Common myeloid progenitor, CD34-positive (primary cell): ENCODE results near the gene SLC35E1.
A peak's percentile ranks its signal among the peaks of the same experiment; 100 is the strongest.
"Not testable (repeated sequence)": the region's sequence is repeated elsewhere in the genome, so short reads cannot be mapped to it uniquely, and the experiment has no call there.

Experiments
- CTCF ChIA-PET: fragments of 350-600 bp; sonication (Branson Sonifier 250); formaldehyde crosslinking; loops from one replicate; lab custom pipeline; 2021; ENCODE audit warnings: antibody characterized with exemption; lab: Charles Lee
- POLR2A ChIA-PET: fragments of 350-600 bp; sonication (Branson Sonifier 250); formaldehyde crosslinking; loops from one replicate; lab custom pipeline; 2021; ENCODE audit warnings: antibody characterized with exemption; lab: Charles Lee
- DNase-seq, 3 donors: peaks; one replicate each; pipeline versions ENCODE4 v3.0.0 to v3.0.0-alpha.2; 2013
- H3K27ac ChIP-seq, 2 experiments: 1 replicate in 1 of 2; 2 replicates in 1 of 2; pipeline ENCODE4 v1.7.0; 2013; ENCODE audit warnings: inconsistent platforms in 2 of 2, low read length in 2 of 2, mild to moderate bottlenecking in 2 of 2, low read depth in 1 of 2, moderate library complexity in 1 of 2; ENCODE audit not compliant: severe bottlenecking in 2 of 2, insufficient read depth in 1 of 2, poor library complexity in 1 of 2
- H3K27me3 ChIP-seq, 5 experiments: replicated peaks in 2 of 5; 1 replicate in 3 of 5; 2 replicates in 2 of 5; pipeline versions ENCODE4 v1.6.1 to v1.7.0; 2013; ENCODE audit warnings: low read length in 4 of 5, mild to moderate bottlenecking in 2 of 5, moderate library complexity in 2 of 5, inconsistent platforms in 1 of 5; ENCODE audit not compliant: insufficient read depth in 5 of 5, control insufficient read depth in 4 of 5
- H3K36me3 ChIP-seq, 4 experiments: 1 replicate in 2 of 4; 2 replicates in 2 of 4; pipeline versions ENCODE4 v1.6.1 to v1.7.0; 2013; ENCODE audit warnings: low read length in 3 of 4, control low read depth in 1 of 4, mild to moderate bottlenecking in 1 of 4; ENCODE audit not compliant: control insufficient read depth in 4 of 4, insufficient read depth in 4 of 4
- H3K4me1 ChIP-seq, 4 experiments: 1 replicate in 3 of 4; 2 replicates in 1 of 4; pipeline versions ENCODE4 v1.6.1 to v1.7.1; 2013; ENCODE audit warnings: low read length in 3 of 4, mild to moderate bottlenecking in 3 of 4, control low read depth in 1 of 4, inconsistent platforms in 1 of 4, moderate library complexity in 1 of 4; ENCODE audit not compliant: control insufficient read depth in 4 of 4, insufficient read depth in 4 of 4; ENCODE audit errors: control extremely low read depth in 1 of 4
- H3K4me3 ChIP-seq, 7 experiments: 1 replicate in 4 of 7; 2 replicates in 3 of 7; pipeline versions ENCODE4 v1.5.1 to v1.7.0; 2013; ENCODE audit warnings: mild to moderate bottlenecking in 7 of 7, low read length in 6 of 7, moderate library complexity in 6 of 7, inconsistent platforms in 2 of 7, low read depth in 2 of 7, control low read depth in 1 of 7; ENCODE audit not compliant: insufficient read depth in 4 of 7, control insufficient read depth in 1 of 7; ENCODE audit errors: extremely low read depth in 1 of 7
- H3K9me3 ChIP-seq, 5 experiments: 1 replicate in 4 of 5; 2 replicates in 1 of 5; pipeline versions ENCODE4 v1.6.1 to v1.7.1; 2013; ENCODE audit warnings: low read length in 4 of 5, mild to moderate bottlenecking in 2 of 5, inconsistent platforms in 1 of 5, low read depth in 1 of 5, moderate library complexity in 1 of 5; ENCODE audit not compliant: control insufficient read depth in 4 of 5, insufficient read depth in 2 of 5; ENCODE audit errors: control extremely low read depth in 1 of 5
- WGBS: methylation state at CpG from one replicate; pipeline ENCODE4 v1.1.5; 2013; ENCODE audit not compliant: insufficient coverage; 5-methylcytosine and 5-hydroxymethylcytosine counted together

The SLC35E1 gene

DNA sequence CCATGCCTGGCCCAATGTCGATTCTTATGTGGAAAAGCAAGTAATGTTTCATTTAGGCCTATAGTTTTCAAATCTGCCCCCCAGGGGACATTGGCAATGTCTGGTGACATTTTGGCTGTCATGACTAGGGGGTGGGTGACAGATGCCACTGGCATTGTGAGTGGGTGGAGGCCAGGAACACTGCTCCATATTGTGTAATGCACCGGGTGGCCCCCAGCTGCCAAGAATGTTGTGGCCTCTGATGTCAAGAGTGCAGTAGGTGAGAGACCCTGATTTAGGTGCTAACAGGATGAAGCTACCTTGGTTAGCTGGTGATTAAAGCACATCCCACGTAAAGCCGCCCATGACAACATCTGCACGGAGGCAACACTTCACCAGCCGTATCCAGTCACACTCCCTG lies 65.3 kb downstream of the SLC35E1 start:
- 92% methylated on average over 4 of the region's 6 CpGs for WGBS
- Histone ChIP-seq H3K27me3 (no peaks in the 10 kb centered on the region), H3K36me3 (peaks cover 0 to 32% (median 24%) of the 10 kb centered on the region in 4 experiments), H3K9me3 (no peaks in the 10 kb centered on the region), H3K4me3 (no peak overlapping the region), H3K27ac (peak overlapping the region in 1 of 2 experiments; percentile 25), H3K4me1 (no peaks in the 10 kb centered on the region)
- ChIA-PET CTCF (interaction anchor here (0.6 kb wide), 1 partner anchor 9 kb away, joined by 3 read pairs; no protein-coding TSS in a partner anchor), POLR2A (no interaction called here)
- no peak for DNase-seq

DNA sequence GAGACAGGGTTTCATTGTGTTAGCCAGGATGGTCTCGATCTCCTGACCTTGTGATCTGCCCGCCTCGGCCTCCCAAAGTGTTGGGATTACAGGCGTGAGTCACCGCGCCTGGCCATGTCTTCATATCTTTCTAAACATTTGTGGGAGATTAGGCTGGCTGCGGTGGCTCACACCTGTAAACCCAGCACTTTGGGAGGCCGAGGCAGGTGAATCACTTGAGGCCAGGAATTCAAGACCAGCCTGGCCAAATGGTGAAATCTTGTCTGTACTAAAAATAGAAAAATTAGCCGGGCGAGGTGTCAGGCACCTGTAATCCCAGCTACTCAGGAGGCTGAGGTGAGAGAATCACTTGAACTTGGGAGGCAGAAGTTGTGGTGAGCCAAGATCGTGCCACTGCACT lies 66.1 kb downstream of the SLC35E1 start:
- peaks cover 0 to 31% (median 24%) of the 10 kb centered on the region in 4 experiments for H3K36me3 ChIP-seq
- H3K27me3 ChIP-seq, DNase-seq, H3K9me3 ChIP-seq, POLR2A ChIA-PET, H3K4me1 ChIP-seq, CTCF ChIA-PET, H3K4me3 ChIP-seq: not testable (repeated sequence)
- H3K27ac ChIP-seq, result peak overlapping the region in 1 of 2 experiments; percentile 25
- WGBS, result 94% methylated on average over 11 of the region's 11 CpGs

GRCh38 chr19:16504271-16504670 lies 67.9 kb downstream of the SLC35E1 start:
- Histone ChIP-seq H3K27ac (no peak overlapping the region), H3K4me3 (no peak overlapping the region), H3K4me1 (no peaks in the 10 kb centered on the region), H3K27me3 (no peaks in the 10 kb centered on the region), H3K9me3 (no peaks in the 10 kb centered on the region), H3K36me3 (peaks cover 0 to 29% (median 23%) of the 10 kb centered on the region in 4 experiments)
- WGBS, result 94% methylated on average over 2 of the region's 3 CpGs
- DNase-seq, result no peak
- POLR2A ChIA-PET, result no interaction called here
- CTCF ChIA-PET, result interaction anchor here (1.4 kb wide), 1 partner anchor 68 kb away, joined by 3 read pairs; no protein-coding TSS in a partner anchor
